ENCODE data around the gene AATK. TPM values are rescaled to one million over a fixed set of nuclear protein-coding genes. Genes with fewer than 3 reads are reported as not detected.

The AATK gene
- total and polyA plus RNA-seq, 2 of the 13 experiments (the other 11 are each of a cell fraction or from before 2014, with no cell fraction given), result 2.9 to 8.4 TPM

GRCh38 chr17:81097134-81097942, 68.7 kb downstream of the AATK start (continued):
- TF ChIP-seq ZNF770 (CRISPR knock-in tag; IDR thresholded peaks at IDR 0.05) (peak; percentile 90), JUND (CRISPR knock-in tag; IDR thresholded peaks at IDR 0.05) (peak; percentile 46; the same call in 1 of the 2 replicates), NONO (IDR thresholded peaks at IDR 0.05) (no peak), NONO (CRISPR knock-in tag; conservative IDR thresholded peaks at IDR 0.05) (peak; percentile 57; the same call in 1 of the 2 replicates), ZXDC (CRISPR knock-in tag; IDR thresholded peaks at IDR 0.05) (no peak), ZNF20 (CRISPR knock-in tag; IDR thresholded peaks at IDR 0.05) (no peak), ERF (CRISPR knock-in tag; IDR thresholded peaks at IDR 0.05) (peak; percentile 33; the same call in 1 of the 2 replicates), IRF2 (CRISPR knock-in tag; IDR thresholded peaks at IDR 0.05) (peak; percentile 65; the same call in 1 of the 2 replicates), ZGPAT (CRISPR knock-in tag; IDR thresholded peaks at IDR 0.05) (peak; percentile 73), FOXK1 (CRISPR knock-in tag; IDR thresholded peaks at IDR 0.05; ENCODE audit: borderline replicate concordance, low read depth) (0 out of 2 replicates have a peak, but pooled peaks have one; percentile 17), NCOA2 (CRISPR knock-in tag; IDR thresholded peaks at IDR 0.05) (no peak), ZNF274 (CRISPR knock-in tag; IDR thresholded peaks at IDR 0.05) (no peak; the same call in 1 of the 2 replicates), ASH2L (IDR thresholded peaks at IDR 0.05; ENCODE audit: insufficient read length, low read depth, low read length) (peak; percentile 15), ZNF775 (CRISPR knock-in tag; IDR thresholded peaks at IDR 0.05; ENCODE audit: borderline replicate concordance) (no peak), ZNF331 (CRISPR knock-in tag; IDR thresholded peaks at IDR 0.05) (peak; percentile 18; the same call in 1 of the 2 replicates), ZNF343 (CRISPR knock-in tag; IDR thresholded peaks at IDR 0.05) (0 out of 2 replicates have a peak, but pooled peaks have one; percentile 71)

Measured in HepG2 (cell line).